Activated T-cell treated with anti-CD3 and anti-CD28 coated beads, Interleukin-2, amount 50 U/mL, for 1 hour (primary cell): ENCODE results near the gene SH3BP5L.
"Not testable (repeated sequence)": the region's sequence is repeated elsewhere in the genome, so short reads cannot be mapped to it uniquely, and the experiment has no call there.

Experiments
- DNase-seq: peaks from one replicate; pipeline ENCODE4 v3.0.0-alpha.2; 2020

SH3BP5L gene

DNA sequence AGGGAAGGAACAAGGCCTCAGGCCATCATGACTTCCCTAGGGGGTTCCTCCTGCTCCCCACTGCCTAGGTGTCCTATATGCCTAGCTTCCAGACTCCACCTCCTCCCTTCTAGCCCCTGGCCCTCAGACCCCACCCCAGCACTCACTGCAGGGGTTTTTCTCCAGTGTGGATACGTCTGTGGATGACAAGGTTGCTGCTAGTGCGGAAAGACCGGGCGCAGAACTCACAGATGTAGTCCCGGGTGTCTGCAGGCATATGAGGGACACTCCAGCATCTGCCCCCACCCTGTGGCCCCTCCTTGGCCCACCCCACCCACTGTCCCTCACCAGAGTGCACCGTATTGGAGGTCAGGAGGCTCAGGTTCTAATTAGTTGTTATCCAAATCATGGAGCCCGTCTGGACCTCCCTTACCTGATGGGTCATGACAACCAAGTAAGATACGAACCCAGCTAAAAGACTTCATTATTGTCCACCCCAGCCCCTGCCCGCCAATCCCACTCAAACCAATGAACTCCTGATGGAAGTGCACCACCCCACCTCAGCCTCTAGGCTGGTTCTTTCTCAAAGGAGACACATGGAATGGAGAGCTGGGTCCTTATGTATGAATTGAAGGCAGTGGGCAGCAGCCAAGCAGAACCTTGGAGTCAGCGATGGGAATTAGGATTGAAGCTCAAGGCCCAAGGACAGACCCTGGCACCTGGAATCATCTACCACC is 25.0 kb upstream of the SH3BP5L start:
- DNase-seq, result no peak

- no peak for DNase-seq
Measured at GRCh38 chr1:248850124-248850523, 24.4 kb upstream of the SH3BP5L start.

- no peak for DNase-seq
Measured at GRCh38 chr1:248849637-248850036, 23.9 kb upstream of the SH3BP5L start.

DNA sequence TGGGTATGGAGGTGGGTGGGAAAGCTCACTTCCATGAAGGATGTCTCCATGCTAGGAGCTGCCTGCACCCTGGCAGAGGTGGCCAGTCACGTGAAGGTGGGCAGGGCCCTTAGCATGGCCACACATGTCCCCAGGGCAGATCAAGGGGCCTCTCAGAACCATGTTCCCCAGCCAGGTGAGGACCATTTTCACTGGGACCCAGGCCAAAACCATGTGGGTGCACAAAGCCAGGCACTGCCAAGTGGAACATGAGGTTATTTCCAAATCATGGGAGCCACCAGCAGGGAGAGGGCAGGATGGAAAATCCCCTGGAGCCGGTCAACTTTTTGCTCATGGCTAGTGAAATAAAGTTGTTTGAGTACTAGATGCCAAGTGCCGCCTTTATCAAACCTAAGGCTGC is 23.4 kb upstream of the SH3BP5L start:
- DNase-seq, result no peak

GRCh38 chr1:248848602-248849001 is 22.9 kb upstream of the SH3BP5L start:
- no peak for DNase-seq

GRCh38 chr1:248847956-248848561 is 22.3 kb upstream of the SH3BP5L start:
- DNase-seq, result no peak

GRCh38 chr1:248847181-248847955 is 21.7 kb upstream of the SH3BP5L start:
- no peak for DNase-seq

GRCh38 chr1:248844526-248844925 is 18.8 kb upstream of the SH3BP5L start:
- DNase-seq, result no peak

DNA sequence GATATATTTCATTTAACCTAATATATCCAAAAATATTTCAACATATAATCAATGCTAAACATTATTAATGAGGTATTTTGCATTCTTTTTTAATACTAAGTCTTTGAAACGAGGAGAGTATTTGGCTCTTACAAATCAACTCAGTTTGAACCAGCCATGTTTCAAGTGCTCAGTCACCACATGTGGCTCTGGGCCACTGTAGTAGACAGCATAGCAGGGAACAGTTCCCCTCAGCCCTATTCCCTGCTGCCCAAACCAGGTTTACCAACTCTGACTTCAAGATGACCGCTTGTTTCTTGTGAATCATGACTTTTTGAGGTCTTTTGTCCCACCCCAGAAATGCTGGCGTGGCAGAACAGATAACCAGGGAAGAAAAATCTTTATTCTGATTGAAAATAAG is 18.0 kb upstream of the SH3BP5L start:
- no peak for DNase-seq

- peak; percentile 6 for DNase-seq
Measured at GRCh38 chr1:248842781-248843331, 17.1 kb upstream of the SH3BP5L start.

- DNase-seq, result peak; percentile 53
Measured at GRCh38 chr1:248841702-248842395, 16.1 kb upstream of the SH3BP5L start.

GRCh38 chr1:248840946-248841345 is 15.2 kb upstream of the SH3BP5L start:
- DNase-seq, result peak; percentile 4

DNA sequence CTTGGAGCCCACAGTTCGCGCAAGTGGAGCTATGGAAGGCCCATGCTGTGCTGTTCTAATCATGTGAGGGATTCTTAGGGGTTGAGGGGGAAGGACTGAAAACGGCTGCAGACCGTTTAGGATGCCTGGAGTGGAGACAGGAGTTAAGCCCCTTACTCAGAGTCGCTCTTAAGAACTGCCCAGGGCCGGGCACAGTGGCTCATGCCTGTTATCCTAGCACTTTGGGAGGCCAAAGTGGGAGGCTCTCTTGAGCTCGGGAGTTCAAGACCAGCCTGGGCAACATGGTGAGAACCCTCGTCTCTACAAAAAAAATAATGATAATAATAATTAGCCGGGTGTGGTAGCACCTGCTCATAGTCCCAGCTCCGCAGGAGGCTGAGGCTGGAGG is 13.4 kb upstream of the SH3BP5L start:
- DNase-seq, result no peak

DNA sequence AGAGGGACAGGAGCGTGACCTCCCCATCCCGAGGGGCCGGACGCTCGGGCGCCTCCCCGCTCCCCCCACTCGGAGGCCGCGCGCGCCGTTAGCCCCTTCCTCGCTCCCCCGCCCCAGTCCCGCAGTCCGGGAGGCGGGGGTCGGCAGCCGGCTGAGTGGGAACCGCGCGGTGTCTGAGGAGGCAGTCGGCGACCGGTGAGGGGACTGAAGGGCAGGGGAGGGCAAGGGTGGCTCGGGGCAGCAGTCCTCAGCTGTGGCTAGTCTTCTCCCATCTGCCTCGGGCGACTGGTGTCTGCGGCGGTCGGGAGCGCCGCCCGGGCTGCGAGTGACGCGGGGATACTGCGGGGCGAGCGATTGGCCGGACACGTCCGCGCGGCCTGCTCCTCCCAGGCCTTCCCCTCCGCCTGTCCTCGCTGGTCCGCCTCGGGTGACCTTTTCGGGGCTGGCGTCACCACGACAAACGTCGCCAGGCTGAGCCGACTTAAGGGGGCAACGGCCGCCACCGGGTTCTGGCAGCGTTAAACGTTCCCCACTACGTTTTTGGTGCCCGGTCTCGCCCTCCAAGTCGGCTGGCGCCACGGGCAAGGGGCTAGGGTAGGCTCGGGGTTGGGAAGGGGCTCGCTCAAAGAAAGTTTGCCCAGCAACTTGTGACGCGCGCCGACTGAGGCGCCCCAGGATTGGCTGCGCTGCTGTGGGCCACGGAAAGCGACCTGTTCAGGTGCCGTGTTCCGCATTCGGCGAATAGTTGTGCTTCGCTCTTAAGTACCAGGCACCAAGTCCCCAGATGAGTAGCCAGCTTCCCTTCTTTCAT is 12.8 kb upstream of the SH3BP5L start:
- peak; percentile 91 for DNase-seq

DNA sequence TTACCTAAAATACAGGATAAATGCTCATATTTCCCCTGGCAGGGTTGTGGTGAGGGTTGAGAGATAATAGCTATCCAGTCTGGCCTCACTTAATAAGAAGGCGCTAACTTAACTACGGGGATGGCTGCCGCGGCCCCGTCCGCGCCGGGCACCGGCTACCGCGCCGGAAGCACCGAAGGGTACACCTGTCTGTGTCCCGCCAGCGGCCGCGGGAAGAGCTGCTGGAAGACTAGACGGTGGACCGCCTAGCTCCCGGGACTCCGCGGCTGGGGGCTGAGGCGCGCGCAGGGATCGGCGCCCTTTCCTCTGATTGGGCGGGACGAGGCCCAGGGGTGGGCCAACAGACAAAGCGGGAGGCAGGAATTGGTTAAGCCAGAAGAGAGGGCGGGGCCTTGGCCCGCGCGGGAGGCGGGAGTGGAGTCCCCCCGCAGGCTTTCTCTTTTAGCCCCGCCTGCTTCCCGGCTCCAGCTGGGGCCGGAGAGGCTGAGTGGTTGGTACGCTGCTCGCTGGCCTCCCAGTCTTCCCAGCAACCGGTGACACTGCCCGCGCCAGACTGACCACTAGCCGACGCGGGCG is 12.2 kb upstream of the SH3BP5L start, which contains the start of gene ZNF672:
Gene ZNF672 (plus strand): TSS at position 444 of the 576 bp plus-strand sequence. CDS start 9,051 bp downstream, outside the sequence.
- DNase-seq, result peak; percentile 92

DNA sequence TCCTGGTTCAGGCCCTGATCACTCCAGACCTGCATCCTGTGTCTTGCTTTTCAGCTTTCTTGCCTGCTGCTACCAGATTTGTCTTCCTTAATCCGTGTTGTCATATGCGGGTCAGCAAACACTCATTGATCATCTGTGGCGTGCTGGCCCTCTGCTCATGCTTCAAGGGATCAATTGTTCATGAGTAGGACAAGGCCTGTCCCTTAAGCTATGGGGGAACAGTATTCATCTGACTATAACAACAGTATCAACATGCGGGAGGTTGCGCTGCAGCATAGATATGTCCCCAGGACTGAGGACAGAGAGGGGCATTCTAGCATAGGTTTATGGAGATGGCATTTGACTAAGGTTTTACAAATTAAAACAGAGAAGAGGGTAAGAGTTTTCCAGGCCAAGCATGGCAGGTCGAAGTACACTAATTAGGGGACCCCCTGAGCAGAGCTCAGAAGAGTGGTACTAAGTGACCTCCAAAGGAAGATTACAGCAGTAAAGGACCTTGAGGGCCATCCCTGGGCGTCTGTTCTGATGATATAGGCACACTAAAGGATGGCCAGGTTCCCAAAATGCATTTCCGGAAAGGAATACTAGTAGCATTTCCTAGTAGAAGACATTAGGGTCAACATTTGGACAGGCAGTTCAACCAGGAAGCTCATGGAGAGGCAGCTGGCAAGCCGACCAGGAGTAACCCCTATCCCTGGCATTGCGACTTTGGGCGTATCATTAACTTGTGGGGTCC is 11.5 kb upstream of the SH3BP5L start:
- DNase-seq, result peak; percentile 10

DNA sequence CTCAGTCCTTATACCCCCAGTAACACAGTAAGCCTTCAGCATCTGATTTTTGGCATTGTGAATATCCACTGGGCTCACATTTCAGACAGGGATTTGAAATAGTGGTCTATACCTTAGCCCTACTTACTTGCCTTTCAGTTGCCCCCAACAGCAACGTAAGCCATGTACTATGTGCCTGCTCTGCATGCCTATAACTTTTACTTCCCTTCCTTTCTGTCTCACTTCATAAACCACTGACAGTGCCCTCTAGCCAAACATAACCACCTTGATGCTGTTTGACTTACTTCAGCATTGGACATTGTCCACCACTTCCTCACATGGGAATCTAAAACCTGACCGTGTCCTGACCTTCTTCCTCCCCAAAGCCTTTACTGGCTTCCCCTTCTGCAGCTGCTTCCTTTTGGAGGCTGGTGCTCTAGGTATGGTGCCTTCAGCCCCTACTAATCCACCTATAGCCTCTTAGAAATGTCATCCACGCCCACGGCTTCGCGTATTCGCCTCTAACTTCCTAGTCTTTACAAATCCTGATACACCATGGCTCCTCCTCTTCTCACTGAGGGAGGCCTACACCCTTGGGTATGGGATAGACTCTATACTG is 8.7 kb upstream of the SH3BP5L start:
- DNase-seq, result peak; percentile 8

- no peak for DNase-seq
Measured at GRCh38 chr1:248831842-248832241, 6.1 kb upstream of the SH3BP5L start.

DNA sequence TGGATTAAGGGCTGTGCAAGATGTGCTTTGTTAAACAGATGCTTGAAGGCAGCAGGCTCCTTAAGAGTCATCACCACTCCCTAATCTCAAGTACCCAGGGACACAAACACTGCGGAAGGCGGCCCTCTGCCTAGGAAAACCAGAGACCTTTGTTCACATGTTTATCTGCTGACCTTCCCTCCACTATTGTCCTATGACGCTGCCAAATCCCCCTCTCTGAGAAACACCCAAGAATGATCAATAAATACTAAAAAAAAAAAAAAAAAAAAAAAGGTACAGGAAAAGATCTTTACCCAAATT is 5.0 kb upstream of the SH3BP5L start:
- not testable (repeated sequence) for DNase-seq

- DNase-seq, result no peak
Measured at GRCh38 chr1:248828845-248829244, 3.1 kb upstream of the SH3BP5L start.

- DNase-seq, result no peak
Measured at GRCh38 chr1:248825573-248825908, 174 bp downstream of the SH3BP5L start.
